ENCODE results near the gene STK32B. TPM values are rescaled to one million over a fixed set of nuclear protein-coding genes. Genes with fewer than 3 reads are reported as not detected.

The STK32B gene
- total RNA-seq, 1 donor from 2014 or later: 2.5 TPM

DNA sequence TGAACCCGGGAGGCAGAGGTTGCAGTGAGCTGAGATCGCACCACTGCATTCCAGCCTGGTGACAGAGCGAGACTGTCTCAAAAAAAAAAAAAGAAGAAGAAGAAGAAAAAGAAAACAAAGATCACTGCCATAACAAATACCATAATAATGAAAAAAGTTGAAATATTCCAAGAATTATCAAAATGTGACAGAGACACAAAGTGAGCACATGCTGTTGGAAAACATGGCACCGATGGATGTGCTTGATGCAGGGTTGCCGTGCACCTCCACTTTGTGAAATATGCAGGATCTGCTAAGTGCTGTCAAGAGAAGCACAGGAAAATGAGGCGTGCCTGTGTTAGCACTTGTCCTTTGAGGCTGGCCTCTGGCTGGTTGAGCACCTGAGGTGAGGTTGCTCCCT lies 133.3 kb downstream of the STK32B start:
- H3K4me3 Mint-ChIP-seq (ENCODE audit: unreplicated experiment): no peak overlapping the region
- H3K4me1 Mint-ChIP-seq (ENCODE audit: low read depth, unreplicated experiment): peaks cover 3% of the 10 kb centered on the region
- no peaks in the 10 kb centered on the region for H3K36me3 Mint-ChIP-seq (ENCODE audit: unreplicated experiment)
- DNase-seq: no peak
- H3K27ac Mint-ChIP-seq (ENCODE audit: unreplicated experiment): no peak overlapping the region
- no peaks in the 10 kb centered on the region for H3K27me3 Mint-ChIP-seq (ENCODE audit: unreplicated experiment)
- no peak for TF ChIP-seq CTCF (IDR thresholded peaks at IDR 0.05; ENCODE audit: partially characterized antibody, unreplicated experiment)
- H3K9me3 Mint-ChIP-seq (ENCODE audit: unreplicated experiment): peaks cover 1% of the 10 kb centered on the region

DNA sequence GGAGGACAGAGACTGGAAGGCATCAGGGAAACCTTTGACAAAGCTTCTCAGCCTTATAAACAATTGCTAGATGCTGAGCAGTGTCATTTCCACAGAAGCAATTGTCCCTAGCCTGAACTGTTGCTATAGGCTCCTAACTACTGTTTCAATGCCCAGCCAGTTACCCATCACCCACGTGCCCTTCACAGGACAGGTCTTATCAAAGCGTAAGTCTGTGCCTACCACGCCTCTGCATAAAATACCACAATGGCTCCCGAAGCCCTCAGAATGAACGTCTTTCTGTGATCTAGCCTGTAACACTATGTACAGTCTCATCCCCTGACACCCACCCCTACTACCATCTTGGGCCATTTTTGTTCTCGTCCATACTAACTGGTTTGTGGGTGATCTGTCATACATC lies 134.3 kb downstream of the STK32B start:
- Mint-ChIP-seq H3K9me3 (ENCODE audit: unreplicated experiment) (peaks cover 1% of the 10 kb centered on the region), H3K4me1 (ENCODE audit: low read depth, unreplicated experiment) (peaks cover 3% of the 10 kb centered on the region), H3K27me3 (ENCODE audit: unreplicated experiment) (no peaks in the 10 kb centered on the region), H3K4me3 (ENCODE audit: unreplicated experiment) (no peak overlapping the region), H3K36me3 (ENCODE audit: unreplicated experiment) (no peaks in the 10 kb centered on the region), H3K27ac (ENCODE audit: unreplicated experiment) (no peak overlapping the region)
- DNase-seq: no peak
- no peak for TF ChIP-seq CTCF (IDR thresholded peaks at IDR 0.05; ENCODE audit: partially characterized antibody, unreplicated experiment)

GRCh38 chr4:5186271-5187064 lies 135.2 kb downstream of the STK32B start:
- Mint-ChIP-seq H3K27ac (ENCODE audit: unreplicated experiment) (no peak overlapping the region), H3K27me3 (ENCODE audit: unreplicated experiment) (no peaks in the 10 kb centered on the region), H3K9me3 (ENCODE audit: unreplicated experiment) (peaks cover 1% of the 10 kb centered on the region), H3K4me3 (ENCODE audit: unreplicated experiment) (no peak overlapping the region), H3K36me3 (ENCODE audit: unreplicated experiment) (no peaks in the 10 kb centered on the region), H3K4me1 (ENCODE audit: low read depth, unreplicated experiment) (peaks cover 3% of the 10 kb centered on the region)
- TF ChIP-seq CTCF (IDR thresholded peaks at IDR 0.05; ENCODE audit: partially characterized antibody, unreplicated experiment): no peak
- no peak for DNase-seq

- peaks cover 3% of the 10 kb centered on the region for H3K4me1 Mint-ChIP-seq (ENCODE audit: low read depth, unreplicated experiment)
- no peak overlapping the region for H3K4me3 Mint-ChIP-seq (ENCODE audit: unreplicated experiment)
- no peaks in the 10 kb centered on the region for H3K36me3 Mint-ChIP-seq (ENCODE audit: unreplicated experiment)
- no peak for DNase-seq
- H3K27ac Mint-ChIP-seq (ENCODE audit: unreplicated experiment): no peak overlapping the region
- TF ChIP-seq CTCF (IDR thresholded peaks at IDR 0.05; ENCODE audit: partially characterized antibody, unreplicated experiment): no peak
- H3K9me3 Mint-ChIP-seq (ENCODE audit: unreplicated experiment): peaks cover 3% of the 10 kb centered on the region
- no peaks in the 10 kb centered on the region for H3K27me3 Mint-ChIP-seq (ENCODE audit: unreplicated experiment)
These were observed 136.8 kb downstream of the STK32B start for GRCh38 chr4:5188130-5188529.

GRCh38 chr4:5191831-5192230 lies 140.6 kb downstream of the STK32B start:
- Mint-ChIP-seq H3K4me3 (ENCODE audit: unreplicated experiment) (no peak overlapping the region), H3K27me3 (ENCODE audit: unreplicated experiment) (no peaks in the 10 kb centered on the region), H3K27ac (ENCODE audit: unreplicated experiment) (no peak overlapping the region), H3K36me3 (ENCODE audit: unreplicated experiment) (no peaks in the 10 kb centered on the region), H3K9me3 (ENCODE audit: unreplicated experiment) (peaks cover 3% of the 10 kb centered on the region), H3K4me1 (ENCODE audit: low read depth, unreplicated experiment) (no peaks in the 10 kb centered on the region)
- no peak for DNase-seq
- no peak for TF ChIP-seq CTCF (IDR thresholded peaks at IDR 0.05; ENCODE audit: partially characterized antibody, unreplicated experiment)

Data from glutamatergic neuron (in vitro differentiated cells).